Endothelial cell of umbilical vein (primary cell): ENCODE results near the gene RNF11. TPM values are rescaled to one million over a fixed set of nuclear protein-coding genes. Genes with fewer than 3 reads are reported as not detected.

Source experiments
- BruUV-seq: library from RNA; stranded (reverse); fragments of 400-500 nt; replicated peaks from 2 replicates; lab custom pipeline; 2021; lab: Mats Ljungman, UMichigan
- CTCF ChIA-PET: fragments of 300-600, 350-600 bp; sonication (Branson Sonifier 250); formaldehyde crosslinking; loops from one replicate; lab custom pipeline; 2021; ENCODE audit warnings: antibody characterized with exemption, inconsistent platforms; lab: Charles Lee
- POLR2A ChIA-PET: fragments of 300-600, 350-600 bp; sonication (Branson Sonifier 250); formaldehyde crosslinking; loops from one replicate; lab custom pipeline; 2021; ENCODE audit warnings: antibody characterized with exemption, inconsistent platforms; lab: Charles Lee
- DNase-seq: peaks from one replicate; pipeline ENCODE4 v3.0.0-alpha.2; 2011; ENCODE audit warnings: low read depth, low spot score
- FAIRE-seq: peaks from 2 replicates; lab custom pipeline; 2011; peaks lifted over from hg19 to GRCh38; lab: Jason Lieb, UNC
- H2AFZ ChIP-seq: 2 replicates; pipeline ENCODE4 v1.6.0; 2012; ENCODE audit warnings: low read depth, low read length, control low read depth, inconsistent platforms
- H3K27ac ChIP-seq: 2 replicates; pipeline ENCODE4 v1.5.1; 2011; ENCODE audit warnings: low read depth, mild to moderate bottlenecking, control low read depth, low read length, moderate library complexity; ENCODE audit not compliant: insufficient read depth
- H3K27me3 ChIP-seq, 2 experiments: 2 replicates each; pipeline versions ENCODE4 v1.6.0 to v1.6.1; 2011; ENCODE audit warnings: low read length in 2 of 2, mixed read lengths in 1 of 2; ENCODE audit not compliant: control insufficient read depth in 2 of 2, insufficient read depth in 2 of 2
- H3K36me3 ChIP-seq, 2 experiments: 2 replicates in 1 of 2; 3 replicates in 1 of 2; pipeline ENCODE4 v1.5.1; 2011; ENCODE audit warnings: low read length in 2 of 2, mild to moderate bottlenecking in 1 of 2, moderate library complexity in 1 of 2; ENCODE audit not compliant: control insufficient read depth in 2 of 2, insufficient read depth in 2 of 2; ENCODE audit errors: extremely low read depth in 1 of 2
- H3K4me1 ChIP-seq: 3 replicates; pipeline ENCODE4 v1.5.1; 2011; ENCODE audit warnings: mild to moderate bottlenecking, low read length; ENCODE audit not compliant: control insufficient read depth, insufficient read depth; ENCODE audit errors: extremely low read depth
- H3K4me2 ChIP-seq: 2 replicates; pipeline ENCODE4 v1.6.1; 2011; ENCODE audit warnings: low read length, control low read depth, mixed read lengths; ENCODE audit not compliant: insufficient read depth
- H3K4me3 ChIP-seq, 3 experiments: fragments of 200-600 bp in 1 of 3; sonication (generic), shearing (Covaris generic) in 1 of 3; replicated peaks in 1 of 3; 2 replicates each; pipeline ENCODE4 v1.5.1; 2011 to 2016; ENCODE audit warnings: control low read depth in 3 of 3, low read length in 3 of 3, mild to moderate bottlenecking in 2 of 3, inconsistent platforms in 1 of 3, low read depth in 1 of 3, moderate library complexity in 1 of 3; ENCODE audit not compliant: insufficient read depth in 1 of 3
- H3K79me2 ChIP-seq: 2 replicates; pipeline ENCODE4 v1.6.0; 2012; ENCODE audit warnings: low read length, inconsistent platforms; ENCODE audit not compliant: control insufficient read depth, insufficient read depth
- H3K9ac ChIP-seq: replicated peaks from 2 replicates; pipeline ENCODE3; 2011; ENCODE audit warnings: low read length, control low read depth; ENCODE audit not compliant: insufficient read depth; ENCODE audit errors: extremely low read depth
- H3K9me1 ChIP-seq: replicated peaks from 3 replicates; pipeline ENCODE4 v1.6.0; 2011; ENCODE audit warnings: mild to moderate bottlenecking, low read length; ENCODE audit not compliant: control insufficient read depth, insufficient read depth; ENCODE audit errors: extremely low read depth
- H3K9me3 ChIP-seq: replicated peaks from 2 replicates; pipeline ENCODE4 v1.5.1; 2012; ENCODE audit warnings: low read length, inconsistent platforms; ENCODE audit not compliant: control insufficient read depth, insufficient read depth
- H4K20me1 ChIP-seq: replicated peaks from 2 replicates; pipeline ENCODE3; 2011; ENCODE audit warnings: mild to moderate bottlenecking, low read length; ENCODE audit not compliant: control insufficient read depth, insufficient read depth; ENCODE audit errors: extremely low read depth
- CTCF ChIP-seq, 2 donors: IDR thresholded peaks; 1 replicate in 1 of 2; 2 replicates in 1 of 2; pipeline ENCODE4 v1.5.1; 2011; ENCODE audit warnings: low read length in 2 of 2, mild to moderate bottlenecking in 2 of 2, moderate library complexity in 2 of 2, control low read depth in 1 of 2, inconsistent platforms in 1 of 2, low read depth in 1 of 2; ENCODE audit not compliant: insufficient read depth in 1 of 2; ENCODE audit errors: extremely low read depth in 1 of 2
- EZH2 ChIP-seq: IDR thresholded peaks from 2 replicates; pipeline ENCODE4 v1.6.1; 2012; ENCODE audit warnings: borderline replicate concordance, low read depth, mild to moderate bottlenecking, moderate library complexity, low read length, inconsistent platforms; ENCODE audit not compliant: severe bottlenecking
- FOS ChIP-seq: IDR thresholded peaks from 2 replicates; pipeline ENCODE4 v1.6.1; 2011; ENCODE audit warnings: mild to moderate bottlenecking, low read length, moderate library complexity, borderline replicate concordance; ENCODE audit not compliant: insufficient read depth
- GATA2 ChIP-seq: IDR thresholded peaks from 2 replicates; pipeline ENCODE4 v1.7.0; 2011; ENCODE audit warnings: low read depth, mild to moderate bottlenecking, moderate library complexity, mixed read lengths, low read length; ENCODE audit not compliant: insufficient read length, insufficient read depth
- JUN ChIP-seq: IDR thresholded peaks from 2 replicates; pipeline ENCODE4 v1.6.1; 2011; ENCODE audit warnings: borderline replicate concordance, low read depth; ENCODE audit not compliant: insufficient read length, insufficient read depth
- MAX ChIP-seq: IDR thresholded peaks from 2 replicates; pipeline ENCODE4 v1.6.1; 2011; ENCODE audit not compliant: insufficient read depth, insufficient read length
- MYC ChIP-seq: IDR thresholded peaks from one replicate; pipeline ENCODE4 v1.6.1; 2011; ENCODE audit warnings: mild to moderate bottlenecking, low read depth, low read length
- POLR2A ChIP-seq: IDR thresholded peaks from 2 replicates; pipeline ENCODE4 v1.6.1; 2012; ENCODE audit warnings: low read depth, mild to moderate bottlenecking, control low read depth, low read length
- POLR2AphosphoS5 ChIP-seq: IDR thresholded peaks from 2 replicates; pipeline ENCODE4 v1.6.1; 2012; ENCODE audit warnings: low read depth, mild to moderate bottlenecking, control low read depth, low read length, moderate library complexity; ENCODE audit not compliant: insufficient read depth
- dilution Hi-C: fragments of 300-500 bp; cut with MboI; formaldehyde crosslinking; loops from one replicate; pipeline ENCODE4 v1.15.0; 2019; ENCODE audit warnings: low sequenced_read_pairs; ENCODE audit not compliant: extremely low pct_ligation_motif_present
- intact Hi-C: fragments of 100-400 bp; cut with micrococcal nuclease; formaldehyde crosslinking; loops from one replicate; pipeline ENCODE4 v1.10.0; 2022
- polyA plus RNA-seq, 4 experiments: library from polyadenylated mRNA; depleted of rRNA in 3 of 4; stranded (reverse) in 3 of 4; unstranded in 1 of 4; fragments of >200 nt; gene quantifications; 2 replicates each; pipeline versions ENCODE4 v1.2.1 to v1.2.3, GENCODE V29; 2011 to 2012; ENCODE audit warnings: missing spikeins in 1 of 4
- total RNA-seq: library from RNA; stranded (reverse); gene quantifications from 2 replicates; pipeline ENCODE4 v1.2.3, GENCODE V29; 2021

The RNF11 gene
- total and polyA plus RNA-seq, 2 donors (not counting 3 experiments of a cell fraction or from before 2014, with no cell fraction given), result 75.2 to 82.9 TPM

GRCh38 chr1:51222136-51222787, 13.8 kb upstream of the RNF11 start:
- H3K79me2 ChIP-seq, result no peaks in the 10 kb centered on the region
- intact Hi-C loops (no loop called here), dilution Hi-C loops (no loop called here)
- H3K9ac ChIP-seq, result no peak overlapping the region
- no peaks in the 10 kb centered on the region for H4K20me1 ChIP-seq
- H3K4me2 ChIP-seq, result no peak overlapping the region
- no peak for TF ChIP-seq MAX
- TF ChIP-seq POLR2A, result no peak
- no peak for TF ChIP-seq FOS
- no peak for TF ChIP-seq JUN
- TF ChIP-seq EZH2, result no peak
- TF ChIP-seq POLR2AphosphoS5, result no peak
- no peak for TF ChIP-seq CTCF (IDR thresholded peaks at IDR 0.05; ENCODE audit: extremely low read depth in 1 of 2, insufficient read depth in 1 of 2, low read depth in 1 of 2, low read length in 2 of 2)
- no peak for TF ChIP-seq MYC
- no peak for TF ChIP-seq GATA2
- BruUV-seq, result no TSS peak
- CTCF ChIA-PET, result no interaction called here
- DNase-seq (no peak), FAIRE-seq (no peak)
- no peak overlapping the region for H3K4me3 ChIP-seq
- POLR2A ChIA-PET, result no interaction called here
- H3K9me1 ChIP-seq, result no peaks in the 10 kb centered on the region
- no peaks in the 10 kb centered on the region for H3K9me3 ChIP-seq
- H3K27ac ChIP-seq, result no peak overlapping the region
- no peaks in the 10 kb centered on the region for H3K27me3 ChIP-seq
- H3K4me1 ChIP-seq, result no peaks in the 10 kb centered on the region
- H3K36me3 ChIP-seq, result no peaks in the 10 kb centered on the region
- H2AFZ ChIP-seq, result no peak overlapping the region
